CD4-positive, alpha-beta T cell (primary cell): Measurements from ENCODE around the gene ARL6. TPM values are rescaled to one million over a fixed set of nuclear protein-coding genes. Genes with fewer than 3 reads are reported as not detected.

ENCODE experiments used
- ATAC-seq: fragments of 200-7000 bp; cut with Tn5 transposase; one replicate; pipeline ENCODE4 v1.10.0; 2022; ENCODE audit warnings: mild to moderate bottlenecking; ENCODE audit not compliant: poor library complexity
- CTCF ChIA-PET: fragments of 350-600 bp; sonication (Branson Sonifier 250); formaldehyde crosslinking; loops from one replicate; lab custom pipeline; 2021; ENCODE audit warnings: antibody characterized with exemption, inconsistent platforms; lab: Charles Lee
- POLR2A ChIA-PET: fragments of 350-600 bp; sonication (Branson Sonifier 250); formaldehyde crosslinking; loops from one replicate; lab custom pipeline; 2021; ENCODE audit warnings: antibody characterized with exemption, inconsistent platforms; lab: Charles Lee
- DNase-seq, 14 experiments: peaks; one replicate each; pipeline ENCODE4 v3.0.0-alpha.2; 2013 to 2020; ENCODE audit warnings: mixed read lengths in 2 of 14
- H3K27ac ChIP-seq, 2 donors: one replicate each; pipeline versions ENCODE4 v1.5.1 to v1.7.0; 2013; ENCODE audit warnings: low read length in 2 of 2, low read depth in 1 of 2, mild to moderate bottlenecking in 1 of 2
- H3K27me3 ChIP-seq, 2 experiments: 1 replicate in 1 of 2; 2 replicates in 1 of 2; pipeline versions ENCODE4 v1.6.1 to v1.7.0; 2013; ENCODE audit warnings: low read length in 2 of 2, control low read depth in 1 of 2, mild to moderate bottlenecking in 1 of 2, moderate library complexity in 1 of 2; ENCODE audit not compliant: insufficient read depth in 2 of 2, control insufficient read depth in 1 of 2
- H3K36me3 ChIP-seq: one replicate; pipeline ENCODE4 v1.6.1; 2013; ENCODE audit warnings: low read length, control low read depth; ENCODE audit not compliant: insufficient read depth
- H3K4me1 ChIP-seq: one replicate; pipeline ENCODE4 v1.6.1; 2013; ENCODE audit warnings: low read length, control low read depth; ENCODE audit not compliant: insufficient read depth
- H3K4me3 ChIP-seq: one replicate; pipeline ENCODE4 v1.5.1; 2013; ENCODE audit warnings: mild to moderate bottlenecking, low read length, moderate library complexity
- H3K9me3 ChIP-seq, 2 experiments: 1 replicate in 1 of 2; 2 replicates in 1 of 2; pipeline versions ENCODE4 v1.6.1 to v1.7.0; 2013; ENCODE audit warnings: low read length in 2 of 2, mild to moderate bottlenecking in 2 of 2, control low read depth in 1 of 2, moderate library complexity in 1 of 2; ENCODE audit not compliant: control insufficient read depth in 1 of 2, insufficient read depth in 1 of 2
- H3K27ac Mint-ChIP-seq: one replicate; pipeline ENCODE4 v1.8.0; 2020; ENCODE audit warnings: mixed read lengths
- H3K27me3 Mint-ChIP-seq: one replicate; pipeline ENCODE4 v1.8.0; 2021; ENCODE audit warnings: mixed read lengths
- H3K36me3 Mint-ChIP-seq: one replicate; pipeline ENCODE4 v1.8.0; 2021; ENCODE audit warnings: low read depth, mixed read lengths
- H3K4me1 Mint-ChIP-seq: one replicate; pipeline ENCODE4 v1.8.0; 2021; ENCODE audit warnings: low read depth, mixed read lengths
- H3K4me3 Mint-ChIP-seq: one replicate; pipeline ENCODE4 v1.8.0; 2020; ENCODE audit warnings: mild to moderate bottlenecking, mixed read lengths
- H3K9me3 Mint-ChIP-seq: one replicate; pipeline ENCODE4 v1.8.0; 2020; ENCODE audit warnings: mixed read lengths
- intact Hi-C, 2 experiments: fragments of 100-400 bp; cut with DNase I in 1 of 2; cut with micrococcal nuclease in 1 of 2; formaldehyde crosslinking; loops; one replicate each; pipeline versions ENCODE4 v1.15.1 to v1.9.0; 2023 to 2025; cut with DNase I, micrococcal nuclease
- total RNA-seq, 174 experiments: library from RNA in 2 of 174; stranded (reverse) in 2 of 174; gene quantifications; one replicate each; pipeline ENCODE4 v1.2.3 and lab custom pipeline; 2021 to 2026
- TF ChIP-seq, protein P1 (sequence below): fragments of 200-600 bp; IDR thresholded peaks from one replicate; pipeline ENCODE4 v1.8.0; 2022; ENCODE audit warnings: antibody characterized with exemption, mild to moderate bottlenecking

ARL6 gene
- total RNA-seq, 2 experiments from 2014 or later: 1.3 to 2.1 TPM

DNA sequence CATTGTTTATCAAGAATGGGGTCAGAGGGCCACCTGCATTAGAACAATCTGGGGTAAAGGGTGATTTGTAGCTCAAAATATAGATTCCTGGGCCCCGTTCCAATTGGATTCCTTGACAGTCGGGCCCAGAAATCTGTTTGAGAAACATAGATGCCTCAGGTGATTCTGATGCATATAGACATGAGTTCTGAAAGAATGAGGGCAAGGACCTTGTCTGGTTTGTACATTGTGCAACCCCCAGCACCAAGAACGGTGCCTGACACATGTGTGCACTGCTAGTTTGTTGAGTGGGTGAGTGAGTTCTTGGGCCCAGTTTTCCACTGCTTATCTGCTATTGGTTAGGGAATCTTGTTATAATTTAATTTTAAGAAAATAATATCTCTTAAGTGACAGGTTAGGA lies 73.8 kb downstream of the ARL6 start:
- no peaks in the 10 kb centered on the region for H3K4me1 Mint-ChIP-seq
- Histone ChIP-seq H3K36me3 (no peaks in the 10 kb centered on the region), H3K27me3 (no peaks in the 10 kb centered on the region), H3K27ac (no peak overlapping the region), H3K9me3 (no peaks in the 10 kb centered on the region), H3K4me3 (no peak overlapping the region), H3K4me1 (no peaks in the 10 kb centered on the region)
- H3K27ac Mint-ChIP-seq: no peak overlapping the region
- no peak for ATAC-seq
- H3K27me3 Mint-ChIP-seq: no peaks in the 10 kb centered on the region
- POLR2A ChIA-PET: interaction anchor here (0.7 kb wide), 1 partner anchor 12 kb away, joined by 3 read pairs; no protein-coding TSS in a partner anchor
- no peaks in the 10 kb centered on the region for H3K9me3 Mint-ChIP-seq
- no peak overlapping the region for H3K4me3 Mint-ChIP-seq
- intact Hi-C loops: no loop called here
- DNase-seq: no peak
- CTCF ChIA-PET: interaction anchor here (1.1 kb wide), 1 partner anchor 11 kb away, joined by 4 read pairs; no protein-coding TSS in a partner anchor
- TF ChIP-seq, protein P1, sequence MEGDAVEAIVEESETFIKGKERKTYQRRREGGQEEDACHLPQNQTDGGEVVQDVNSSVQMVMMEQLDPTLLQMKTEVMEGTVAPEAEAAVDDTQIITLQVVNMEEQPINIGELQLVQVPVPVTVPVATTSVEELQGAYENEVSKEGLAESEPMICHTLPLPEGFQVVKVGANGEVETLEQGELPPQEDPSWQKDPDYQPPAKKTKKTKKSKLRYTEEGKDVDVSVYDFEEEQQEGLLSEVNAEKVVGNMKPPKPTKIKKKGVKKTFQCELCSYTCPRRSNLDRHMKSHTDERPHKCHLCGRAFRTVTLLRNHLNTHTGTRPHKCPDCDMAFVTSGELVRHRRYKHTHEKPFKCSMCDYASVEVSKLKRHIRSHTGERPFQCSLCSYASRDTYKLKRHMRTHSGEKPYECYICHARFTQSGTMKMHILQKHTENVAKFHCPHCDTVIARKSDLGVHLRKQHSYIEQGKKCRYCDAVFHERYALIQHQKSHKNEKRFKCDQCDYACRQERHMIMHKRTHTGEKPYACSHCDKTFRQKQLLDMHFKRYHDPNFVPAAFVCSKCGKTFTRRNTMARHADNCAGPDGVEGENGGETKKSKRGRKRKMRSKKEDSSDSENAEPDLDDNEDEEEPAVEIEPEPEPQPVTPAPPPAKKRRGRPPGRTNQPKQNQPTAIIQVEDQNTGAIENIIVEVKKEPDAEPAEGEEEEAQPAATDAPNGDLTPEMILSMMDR: no peak
- no peaks in the 10 kb centered on the region for H3K36me3 Mint-ChIP-seq

DNA sequence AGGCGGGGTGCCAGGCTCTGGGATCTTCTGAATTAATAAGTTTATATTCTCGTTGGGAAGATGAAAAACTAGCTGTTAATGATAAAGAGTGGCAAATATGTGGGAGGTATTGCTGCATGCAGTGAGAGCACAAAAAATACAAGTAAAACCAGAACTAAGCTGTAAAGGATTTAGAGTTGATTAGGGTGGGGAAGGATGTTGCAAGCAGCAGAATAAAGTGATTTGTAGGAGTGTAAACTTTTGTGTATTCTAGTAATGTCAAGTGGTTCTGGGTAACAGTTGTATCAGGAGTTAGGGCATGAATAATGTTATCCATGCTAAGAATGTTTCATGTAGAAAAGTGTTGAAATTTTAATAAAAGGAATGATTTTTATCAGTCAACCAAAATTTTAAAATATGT lies 75.4 kb downstream of the ARL6 start:
- intact Hi-C loops: no loop called here
- H3K36me3 Mint-ChIP-seq: no peaks in the 10 kb centered on the region
- ATAC-seq: no peak
- CTCF ChIA-PET: interaction anchor here (1.1 kb wide), 1 partner anchor 10 kb away, joined by 3 read pairs; no protein-coding TSS in a partner anchor
- H3K27me3 ChIP-seq: no peaks in the 10 kb centered on the region
- POLR2A ChIA-PET: interaction anchor here (0.7 kb wide), 1 partner anchor 18 kb away, joined by 3 read pairs; the partner anchor contains the start of gene CRYBG3
- no peak for DNase-seq
- TF ChIP-seq, protein P1: no peak
- no peak overlapping the region for H3K27ac ChIP-seq
- H3K27me3 Mint-ChIP-seq: no peaks in the 10 kb centered on the region
- no peak overlapping the region for H3K4me3 Mint-ChIP-seq
- H3K9me3 Mint-ChIP-seq: no peaks in the 10 kb centered on the region
- no peak overlapping the region for H3K27ac Mint-ChIP-seq
- no peaks in the 10 kb centered on the region for H3K4me1 Mint-ChIP-seq
- no peak overlapping the region for H3K4me3 ChIP-seq
- no peaks in the 10 kb centered on the region for H3K36me3 ChIP-seq
- H3K9me3 ChIP-seq: no peaks in the 10 kb centered on the region
- no peaks in the 10 kb centered on the region for H3K4me1 ChIP-seq

DNA sequence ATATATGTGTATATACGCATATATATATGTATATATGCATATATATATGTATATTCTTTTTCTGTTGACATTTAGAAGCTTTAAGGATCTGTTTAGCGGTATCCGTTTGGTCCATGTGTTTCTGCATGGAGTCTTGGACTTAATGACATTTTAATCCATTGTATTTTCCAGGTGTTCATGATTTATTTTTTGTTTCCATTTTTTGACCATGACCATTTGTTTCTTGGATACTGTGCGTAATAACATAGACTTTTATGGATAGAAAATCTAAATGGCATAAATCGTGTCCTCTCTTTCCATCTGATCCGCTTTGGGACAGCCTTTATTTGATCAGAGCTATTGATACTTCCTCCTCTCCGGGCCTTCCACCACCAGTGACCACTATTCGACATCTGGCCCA lies 76.7 kb downstream of the ARL6 start:
- ChIA-PET POLR2A (no interaction called here), CTCF (no interaction called here)
- Mint-ChIP-seq H3K27me3 (no peaks in the 10 kb centered on the region), H3K4me1 (no peaks in the 10 kb centered on the region), H3K27ac (no peak overlapping the region), H3K36me3 (no peaks in the 10 kb centered on the region), H3K9me3 (no peaks in the 10 kb centered on the region), H3K4me3 (no peak overlapping the region)
- H3K9me3 ChIP-seq: no peaks in the 10 kb centered on the region
- ATAC-seq (no peak), DNase-seq (no peak)
- no peaks in the 10 kb centered on the region for H3K4me1 ChIP-seq
- H3K4me3 ChIP-seq: no peak overlapping the region
- intact Hi-C loops: no loop called here
- H3K36me3 ChIP-seq: no peaks in the 10 kb centered on the region
- H3K27me3 ChIP-seq: no peaks in the 10 kb centered on the region
- no peak overlapping the region for H3K27ac ChIP-seq
- TF ChIP-seq, protein P1: no peak
